Measurements from ENCODE around the gene TUT7.

DNA sequence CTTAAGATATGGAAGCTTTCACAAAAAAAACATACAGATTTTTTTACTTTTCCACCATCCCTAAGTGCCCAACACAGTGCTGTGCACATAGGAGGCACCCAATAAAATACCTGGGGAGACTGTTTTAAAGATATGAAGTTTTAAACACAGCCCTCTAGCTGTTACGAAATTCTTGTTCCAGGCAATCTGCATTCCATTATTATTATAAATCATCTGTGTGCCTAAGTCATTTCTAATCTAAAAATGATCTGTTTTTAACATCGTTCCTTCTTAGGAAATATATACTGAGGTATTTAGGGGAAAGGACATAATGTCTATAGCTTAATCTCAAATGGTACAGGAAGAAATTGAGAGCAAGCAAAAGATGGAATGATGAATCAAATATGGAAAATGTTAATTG, 39.1 kb downstream of the TUT7 start:
- TF ChIP-seq, protein P1, sequence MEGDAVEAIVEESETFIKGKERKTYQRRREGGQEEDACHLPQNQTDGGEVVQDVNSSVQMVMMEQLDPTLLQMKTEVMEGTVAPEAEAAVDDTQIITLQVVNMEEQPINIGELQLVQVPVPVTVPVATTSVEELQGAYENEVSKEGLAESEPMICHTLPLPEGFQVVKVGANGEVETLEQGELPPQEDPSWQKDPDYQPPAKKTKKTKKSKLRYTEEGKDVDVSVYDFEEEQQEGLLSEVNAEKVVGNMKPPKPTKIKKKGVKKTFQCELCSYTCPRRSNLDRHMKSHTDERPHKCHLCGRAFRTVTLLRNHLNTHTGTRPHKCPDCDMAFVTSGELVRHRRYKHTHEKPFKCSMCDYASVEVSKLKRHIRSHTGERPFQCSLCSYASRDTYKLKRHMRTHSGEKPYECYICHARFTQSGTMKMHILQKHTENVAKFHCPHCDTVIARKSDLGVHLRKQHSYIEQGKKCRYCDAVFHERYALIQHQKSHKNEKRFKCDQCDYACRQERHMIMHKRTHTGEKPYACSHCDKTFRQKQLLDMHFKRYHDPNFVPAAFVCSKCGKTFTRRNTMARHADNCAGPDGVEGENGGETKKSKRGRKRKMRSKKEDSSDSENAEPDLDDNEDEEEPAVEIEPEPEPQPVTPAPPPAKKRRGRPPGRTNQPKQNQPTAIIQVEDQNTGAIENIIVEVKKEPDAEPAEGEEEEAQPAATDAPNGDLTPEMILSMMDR (IDR thresholded peaks at IDR 0.05; ENCODE audit: low read depth, low read length, poor library complexity, severe bottlenecking) = no peak
- TF ChIP-seq EZH2phosphoT487 (IDR thresholded peaks at IDR 0.05; ENCODE audit: borderline replicate concordance, low read length) = no peak
